CD4-positive, CD25-positive, alpha-beta regulatory T cell (primary cell): ENCODE data around the gene CRELD2. TPM values are rescaled to one million over a fixed set of nuclear protein-coding genes. Genes with fewer than 3 reads are reported as not detected.

Experiments used
- ATAC-seq, 2 donors: fragments of 150-1000 bp; cut with Tn5 transposase; one replicate each; pipeline ENCODE4 v1.10.0; 2021; ENCODE audit warnings: low read depth in 2 of 2, moderate number of reproducible peaks in 2 of 2, moderate library complexity in 1 of 2
- DNase-seq, 3 donors: peaks; one replicate each; pipeline versions ENCODE4 v3.0.0 to v3.0.0-alpha.2; 2012 to 2022; ENCODE audit warnings: mixed read lengths in 1 of 3
- H3K27ac ChIP-seq: one replicate; pipeline ENCODE4 v1.7.0; 2013; ENCODE audit warnings: mild to moderate bottlenecking, low read length; ENCODE audit not compliant: insufficient read depth, poor library complexity, severe bottlenecking
- H3K27me3 ChIP-seq: one replicate; pipeline ENCODE4 v1.7.0; 2013; ENCODE audit warnings: low read length; ENCODE audit not compliant: control insufficient read depth, insufficient read depth
- H3K36me3 ChIP-seq: one replicate; pipeline ENCODE4 v1.7.0; 2013; ENCODE audit warnings: mild to moderate bottlenecking, low read length, moderate library complexity; ENCODE audit not compliant: control insufficient read depth, insufficient read depth
- H3K4me1 ChIP-seq: 2 replicates; pipeline ENCODE4 v1.7.0; 2013; ENCODE audit warnings: mild to moderate bottlenecking, low read length; ENCODE audit not compliant: insufficient read depth, control insufficient read depth, poor library complexity, severe bottlenecking
- H3K4me3 ChIP-seq: one replicate; pipeline ENCODE4 v1.7.0; 2013; ENCODE audit warnings: low read depth, mild to moderate bottlenecking, low read length, moderate library complexity
- H3K9me3 ChIP-seq, 2 experiments: 1 replicate in 1 of 2; 2 replicates in 1 of 2; pipeline ENCODE4 v1.7.0; 2013; ENCODE audit warnings: low read length in 2 of 2, mild to moderate bottlenecking in 1 of 2, moderate library complexity in 1 of 2; ENCODE audit not compliant: control insufficient read depth in 2 of 2
- H3K27ac Mint-ChIP-seq, 3 donors: one replicate each; pipeline ENCODE4 v1.8.0; 2020 to 2022; ENCODE audit warnings: mild to moderate bottlenecking in 3 of 3, mixed read lengths in 3 of 3, moderate library complexity in 2 of 3
- H3K27me3 Mint-ChIP-seq: one replicate; pipeline ENCODE4 v1.8.0; 2022; ENCODE audit warnings: mild to moderate bottlenecking, mixed read lengths
- H3K36me3 Mint-ChIP-seq: one replicate; pipeline ENCODE4 v1.8.0; 2020; ENCODE audit warnings: mixed read lengths
- H3K4me1 Mint-ChIP-seq, 4 donors: one replicate each; pipeline ENCODE4 v1.8.0; 2020 to 2022; ENCODE audit warnings: mixed read lengths in 4 of 4, mild to moderate bottlenecking in 1 of 4
- H3K4me3 Mint-ChIP-seq, 4 donors: one replicate each; pipeline ENCODE4 v1.8.0; 2020 to 2022; ENCODE audit warnings: mild to moderate bottlenecking in 4 of 4, mixed read lengths in 4 of 4, moderate library complexity in 3 of 4
- H3K9me3 Mint-ChIP-seq, 7 donors: one replicate each; pipeline ENCODE4 v1.8.0; 2020 to 2022; ENCODE audit warnings: mixed read lengths in 7 of 7, mild to moderate bottlenecking in 3 of 7, moderate library complexity in 2 of 7
- polyA plus RNA-seq, 4 donors: library from polyadenylated mRNA; unstranded; fragments of 300-500 nt; fragmentation: Illumina TruSeq; gene quantifications; one replicate each; pipeline ENCODE4 v1.2.3, GENCODE V29; 2021
- total RNA-seq: library from RNA; stranded (reverse); gene quantifications from one replicate; pipeline ENCODE4 v1.2.3, GENCODE V29; 2022

The CRELD2 gene
- total and polyA plus RNA-seq, 5 donors from 2014 or later, result 22.4 to 38.2 (median 37.8) TPM

DNA sequence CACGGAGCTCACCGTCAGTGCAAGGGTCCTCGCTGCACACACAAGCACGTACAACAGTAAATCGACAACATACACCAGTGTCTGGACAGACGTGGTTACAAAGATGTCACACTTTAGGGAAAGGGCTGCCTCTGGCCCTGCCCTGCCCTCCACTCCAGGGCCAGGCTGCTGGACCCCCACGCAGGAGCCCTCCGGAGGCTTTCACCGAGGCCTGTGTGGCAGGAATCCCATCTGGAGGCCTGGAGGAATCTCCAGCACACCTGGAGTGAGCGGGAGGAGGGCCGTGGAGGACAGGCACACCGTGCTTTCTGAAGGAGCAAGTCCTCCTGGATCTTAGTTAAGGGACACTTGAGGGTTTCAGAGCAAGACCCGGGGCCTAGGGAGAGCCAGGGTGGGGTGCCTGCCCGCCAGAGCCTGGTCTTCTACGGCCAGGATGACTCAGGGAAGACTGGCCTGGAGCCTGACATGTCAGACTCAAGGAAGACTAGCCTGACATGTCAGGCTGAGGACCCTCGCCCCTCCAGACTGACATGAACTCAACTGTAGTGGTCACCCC is 40.0 kb downstream of the CRELD2 start:
- H3K9me3 ChIP-seq, result no peaks in the 10 kb centered on the region
- H3K9me3 Mint-ChIP-seq, result no peaks in the 10 kb centered on the region
- ATAC-seq (no peak), DNase-seq (no peak)
- peaks cover 9% of the 10 kb centered on the region for H3K36me3 ChIP-seq
- H3K27ac ChIP-seq, result no peak overlapping the region
- H3K4me3 Mint-ChIP-seq, result peak overlapping the region; percentile 62 to 85 (median 71)
- peaks cover under 1% of the 10 kb centered on the region for H3K36me3 Mint-ChIP-seq
- no peaks in the 10 kb centered on the region for H3K27me3 ChIP-seq
- H3K4me1 Mint-ChIP-seq, result peaks cover 0 to 13% (median under 1%) of the 10 kb centered on the region in 4 donors
- H3K4me1 ChIP-seq, result peaks cover 22% of the 10 kb centered on the region
- H3K4me3 ChIP-seq, result no peak overlapping the region
- H3K27me3 Mint-ChIP-seq, result peaks cover 7% of the 10 kb centered on the region
- H3K27ac Mint-ChIP-seq, result peak overlapping the region in 2 of 3 donors; percentile 76 to 90

GRCh38 chr22:49958931-49959781 is 40.7 kb downstream of the CRELD2 start:
- H3K9me3 Mint-ChIP-seq, result peaks cover 0 to 2% (median 0%) of the 10 kb centered on the region in 7 donors
- H3K27me3 ChIP-seq, result no peaks in the 10 kb centered on the region
- no peak for ATAC-seq
- peaks cover 29% of the 10 kb centered on the region for H3K4me1 ChIP-seq
- H3K27ac Mint-ChIP-seq, result peak overlapping the region; percentile 56 to 90 (median 76)
- peaks cover 13% of the 10 kb centered on the region for H3K36me3 ChIP-seq
- peak overlapping the region; percentile 76 to 85 (median 80) for H3K4me3 Mint-ChIP-seq
- H3K36me3 Mint-ChIP-seq, result peaks cover 6% of the 10 kb centered on the region
- H3K4me1 Mint-ChIP-seq, result peaks cover 2 to 20% (median 7%) of the 10 kb centered on the region in 4 donors
- H3K27me3 Mint-ChIP-seq, result peaks cover 13% of the 10 kb centered on the region
- no peaks in the 10 kb centered on the region for H3K9me3 ChIP-seq
- peak overlapping the region; percentile 26 for H3K4me3 ChIP-seq
- peak overlapping the region; percentile 84 for H3K27ac ChIP-seq
- no peak for DNase-seq

GRCh38 chr22:49959782-49960158 is 41.3 kb downstream of the CRELD2 start:
- peaks cover 13% of the 10 kb centered on the region for H3K27me3 Mint-ChIP-seq
- Histone ChIP-seq H3K27me3 (no peaks in the 10 kb centered on the region), H3K4me1 (peaks cover 33% of the 10 kb centered on the region), H3K27ac (peak overlapping the region; percentile 84), H3K36me3 (peaks cover 13% of the 10 kb centered on the region), H3K9me3 (no peaks in the 10 kb centered on the region), H3K4me3 (peak overlapping the region; percentile 26)
- H3K27ac Mint-ChIP-seq, result peak overlapping the region; percentile 56 to 90 (median 76)
- H3K4me1 Mint-ChIP-seq, result peaks cover 2 to 26% (median 7%) of the 10 kb centered on the region in 4 donors
- no peak for ATAC-seq
- peaks cover 0 to 2% (median 0%) of the 10 kb centered on the region in 7 donors for H3K9me3 Mint-ChIP-seq
- no peak for DNase-seq
- H3K4me3 Mint-ChIP-seq, result peak overlapping the region; percentile 76 to 85 (median 80)
- peaks cover 6% of the 10 kb centered on the region for H3K36me3 Mint-ChIP-seq

GRCh38 chr22:49960159-49961004 is 41.9 kb downstream of the CRELD2 start, which contains the start of gene PIM3:
Gene PIM3, plus strand, starts transcription at chr22:49960772. Its CDS starts 176 bp downstream, at chr22:49960948.
- peak within 1 kb of the TSS; percentile 50 for H3K4me3 ChIP-seq

GRCh38 chr22:49961005-49961600 is 42.7 kb downstream of the CRELD2 start:
- no peak for ATAC-seq
- peaks cover 0 to 2% (median 0%) of the 10 kb centered on the region in 7 donors for H3K9me3 Mint-ChIP-seq
- H3K4me1 ChIP-seq, result peaks cover 42% of the 10 kb centered on the region

More at GRCh38 chr22:49960159-49961004, 41.9 kb downstream of the CRELD2 start, which contains the start of gene PIM3:
- peaks cover 13% of the 10 kb centered on the region for H3K36me3 ChIP-seq
- peaks cover 6% of the 10 kb centered on the region for H3K36me3 Mint-ChIP-seq
- H3K27me3 ChIP-seq, result no peaks in the 10 kb centered on the region
- DNase-seq, result peak; percentile 89 to 96 (median 94)
- peak within 1 kb of the TSS; percentile 90 to 96 (median 93) for H3K27ac Mint-ChIP-seq
- H3K4me3 Mint-ChIP-seq, result peak within 1 kb of the TSS; percentile 89 to 96 (median 94)
- peak within 1 kb of the TSS; percentile 98 for H3K27ac ChIP-seq
- H3K27me3 Mint-ChIP-seq, result peaks cover 13% of the 10 kb centered on the region
- ATAC-seq, result peak; percentile 78 to 80
- H3K9me3 Mint-ChIP-seq, result peaks cover 0 to 2% (median 0%) of the 10 kb centered on the region in 7 donors
- peaks cover 2 to 30% (median 7%) of the 10 kb centered on the region in 4 donors for H3K4me1 Mint-ChIP-seq
- H3K9me3 ChIP-seq, result no peaks in the 10 kb centered on the region
- H3K4me1 ChIP-seq, result peaks cover 36% of the 10 kb centered on the region

DNA sequence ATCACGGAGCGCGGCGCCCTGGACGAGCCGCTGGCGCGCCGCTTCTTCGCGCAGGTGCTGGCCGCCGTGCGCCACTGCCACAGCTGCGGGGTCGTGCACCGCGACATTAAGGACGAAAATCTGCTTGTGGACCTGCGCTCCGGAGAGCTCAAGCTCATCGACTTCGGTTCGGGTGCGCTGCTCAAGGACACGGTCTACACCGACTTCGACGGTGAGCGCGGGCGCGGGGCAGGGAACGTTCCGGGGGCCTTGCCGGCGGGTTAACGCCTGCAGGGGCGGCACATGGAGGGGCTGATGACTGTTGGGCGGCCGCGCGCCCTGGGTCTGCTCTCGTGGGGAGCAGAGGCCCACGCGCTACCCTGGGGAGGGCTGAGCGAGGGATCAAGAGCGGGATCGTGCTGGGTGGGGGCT is 43.2 kb downstream of the CRELD2 start:
- ATAC-seq, result no peak
- H3K27ac ChIP-seq, result peak overlapping the region; percentile 98
- H3K27me3 ChIP-seq, result no peaks in the 10 kb centered on the region
- peaks cover 13% of the 10 kb centered on the region for H3K36me3 ChIP-seq
- DNase-seq, result peak in 1 of 3 donors; percentile 63
- H3K9me3 ChIP-seq, result no peaks in the 10 kb centered on the region
- peak overlapping the region; percentile 50 for H3K4me3 ChIP-seq
- H3K4me1 Mint-ChIP-seq, result peaks cover 2 to 32% (median 7%) of the 10 kb centered on the region in 4 donors
- peak overlapping the region; percentile 90 to 96 (median 93) for H3K27ac Mint-ChIP-seq
- H3K36me3 Mint-ChIP-seq, result peaks cover 6% of the 10 kb centered on the region
- H3K9me3 Mint-ChIP-seq, result peaks cover 0 to 2% (median 0%) of the 10 kb centered on the region in 7 donors
- H3K4me3 Mint-ChIP-seq, result peak overlapping the region; percentile 89 to 96 (median 94)
- H3K4me1 ChIP-seq, result peaks cover 47% of the 10 kb centered on the region
- peaks cover 13% of the 10 kb centered on the region for H3K27me3 Mint-ChIP-seq

More at GRCh38 chr22:49961005-49961600, 42.7 kb downstream of the CRELD2 start:
- Histone ChIP-seq H3K36me3 (peaks cover 13% of the 10 kb centered on the region), H3K9me3 (no peaks in the 10 kb centered on the region), H3K27ac (peak overlapping the region; percentile 98), H3K27me3 (no peaks in the 10 kb centered on the region), H3K4me3 (peak overlapping the region; percentile 50)
- H3K4me1 Mint-ChIP-seq, result peaks cover 2 to 30% (median 7%) of the 10 kb centered on the region in 4 donors
- H3K27ac Mint-ChIP-seq, result peak overlapping the region; percentile 90 to 96 (median 93)
- H3K36me3 Mint-ChIP-seq, result peaks cover 6% of the 10 kb centered on the region
- DNase-seq, result no peak
- peaks cover 13% of the 10 kb centered on the region for H3K27me3 Mint-ChIP-seq
- H3K4me3 Mint-ChIP-seq, result peak overlapping the region; percentile 89 to 96 (median 94)
